Measurements from ENCODE around the gene SH3BGRL2.
A peak's percentile ranks its signal among the peaks of the same experiment; 100 is the strongest.

DNA sequence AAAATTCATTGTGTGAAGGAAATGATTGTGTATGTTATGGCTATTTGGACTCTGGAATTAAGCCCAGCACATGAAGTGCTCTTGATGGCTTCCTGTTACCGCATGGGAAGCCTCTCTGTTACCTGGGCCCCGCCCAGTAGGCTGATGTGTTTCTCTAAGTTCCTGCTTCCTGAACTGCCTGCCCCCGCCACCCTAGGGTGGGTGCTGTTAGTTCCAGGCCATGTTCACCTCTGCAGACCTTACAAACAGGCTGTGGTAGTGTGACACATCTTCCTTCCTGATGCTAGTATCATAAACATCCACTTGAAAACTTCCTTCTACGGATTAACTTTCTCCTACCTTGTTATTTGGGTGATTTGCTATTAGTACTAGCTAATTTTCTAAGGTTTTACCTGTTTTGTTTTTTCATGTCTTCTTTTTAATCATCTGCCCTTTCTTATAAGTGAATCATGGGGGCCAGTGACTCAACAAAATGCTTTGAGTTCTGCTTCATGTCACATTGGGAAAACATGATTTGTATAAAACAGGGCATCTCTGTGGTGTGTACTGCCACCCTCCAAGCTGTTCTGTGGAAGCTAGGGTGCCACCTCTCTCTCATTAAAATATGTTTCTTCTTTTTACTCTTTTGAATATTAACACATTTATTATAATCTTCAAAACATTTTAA lies 40.6 kb downstream of the SH3BGRL2 start:
- TF ChIP-seq, protein P1, sequence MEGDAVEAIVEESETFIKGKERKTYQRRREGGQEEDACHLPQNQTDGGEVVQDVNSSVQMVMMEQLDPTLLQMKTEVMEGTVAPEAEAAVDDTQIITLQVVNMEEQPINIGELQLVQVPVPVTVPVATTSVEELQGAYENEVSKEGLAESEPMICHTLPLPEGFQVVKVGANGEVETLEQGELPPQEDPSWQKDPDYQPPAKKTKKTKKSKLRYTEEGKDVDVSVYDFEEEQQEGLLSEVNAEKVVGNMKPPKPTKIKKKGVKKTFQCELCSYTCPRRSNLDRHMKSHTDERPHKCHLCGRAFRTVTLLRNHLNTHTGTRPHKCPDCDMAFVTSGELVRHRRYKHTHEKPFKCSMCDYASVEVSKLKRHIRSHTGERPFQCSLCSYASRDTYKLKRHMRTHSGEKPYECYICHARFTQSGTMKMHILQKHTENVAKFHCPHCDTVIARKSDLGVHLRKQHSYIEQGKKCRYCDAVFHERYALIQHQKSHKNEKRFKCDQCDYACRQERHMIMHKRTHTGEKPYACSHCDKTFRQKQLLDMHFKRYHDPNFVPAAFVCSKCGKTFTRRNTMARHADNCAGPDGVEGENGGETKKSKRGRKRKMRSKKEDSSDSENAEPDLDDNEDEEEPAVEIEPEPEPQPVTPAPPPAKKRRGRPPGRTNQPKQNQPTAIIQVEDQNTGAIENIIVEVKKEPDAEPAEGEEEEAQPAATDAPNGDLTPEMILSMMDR (IDR thresholded peaks at IDR 0.05): peak in 1 of 4 experiments; percentile 6
- TF ChIP-seq POLR2A (IDR thresholded peaks at IDR 0.05): no peak
- peak; percentile 62 for TF ChIP-seq POLR2AphosphoS5 (IDR thresholded peaks at IDR 0.05)

Measured in prostate gland (tissue), 2 donors.